Activated naive CD4-positive, alpha-beta T cell (primary cell): ENCODE data around the gene CCNO.

Experiments
- DNase-seq, 4 experiments: peaks; one replicate each; lab custom pipeline; 2025; lab: John Stamatoyannopoulos, UW

The CCNO gene

GRCh38 chr5:55232985-55233928, at the start of gene CCNO:
Gene CCNO, minus strand, starts transcription at chr5:55233608. Its CDS starts 85 bp downstream, at chr5:55233523.
- peak in 2 of 4 experiments; percentile 28 to 37 for DNase-seq

- no peak for DNase-seq
These were observed 45.4 kb upstream of the CCNO start for GRCh38 chr5:55278778-55279177.

- no peak for DNase-seq
These were observed 43.4 kb upstream of the CCNO start for GRCh38 chr5:55276771-55277170.

- DNase-seq, result no peak
These were observed 24.9 kb upstream of the CCNO start for GRCh38 chr5:55258339-55258738.

GRCh38 chr5:55254802-55255201, 21.4 kb upstream of the CCNO start:
- DNase-seq, result no peak

- no peak for DNase-seq
These were observed 16.7 kb upstream of the CCNO start for GRCh38 chr5:55250064-55250463.

GRCh38 chr5:55241746-55242145, 8.3 kb upstream of the CCNO start:
- DNase-seq, result no peak

- DNase-seq, result no peak
These were observed 3.4 kb upstream of the CCNO start for GRCh38 chr5:55236800-55237199.

- no peak for DNase-seq
These were observed 803 bp upstream of the CCNO start for GRCh38 chr5:55234121-55234700.

- DNase-seq, result no peak
These were observed 980 bp downstream of the CCNO start for GRCh38 chr5:55232271-55232984.

- no peak for DNase-seq
These were observed 1.5 kb downstream of the CCNO start for GRCh38 chr5:55231919-55232270.

- no peak for DNase-seq
These were observed 2.1 kb downstream of the CCNO start for GRCh38 chr5:55231029-55231918.

- no peak for DNase-seq
These were observed 3.2 kb downstream of the CCNO start for GRCh38 chr5:55230086-55230629.

- no peak for DNase-seq
These were observed 5.6 kb downstream of the CCNO start for GRCh38 chr5:55227664-55228430.

GRCh38 chr5:55226934-55227663, 6.3 kb downstream of the CCNO start, which contains the start of gene MCIDAS:
Gene MCIDAS, minus strand, starts transcription at chr5:55227315. Its CDS starts 177 bp downstream, at chr5:55227138.
- peak in 2 of 4 experiments; percentile 11 to 21 for DNase-seq

GRCh38 chr5:55226027-55226933, 7.1 kb downstream of the CCNO start:
- DNase-seq, result peak in 3 of 4 experiments; percentile 3 to 28 (median 22)

GRCh38 chr5:55225346-55225745, 8.1 kb downstream of the CCNO start:
- no peak for DNase-seq

- DNase-seq, result no peak
These were observed 9.6 kb downstream of the CCNO start for GRCh38 chr5:55223812-55224240.
